Skin of body (tissue), 2 donors: Measurements from ENCODE around the gene HOPX. TPM values are rescaled to one million over a fixed set of nuclear protein-coding genes. Genes with fewer than 3 reads are reported as not detected.
"Not testable (repeated sequence)": the region's sequence is repeated elsewhere in the genome, so short reads cannot be mapped to it uniquely, and the experiment has no call there.

ENCODE experiments used
- DNase-seq: peaks from one replicate; lab custom pipeline; 2025; lab: John Stamatoyannopoulos, UW
- total RNA-seq: library from RNA; depleted of rRNA; stranded (reverse); fragments of >200 nt; gene quantifications from one replicate; pipeline ENCODE4 v1.2.3, GENCODE V29; 2014

Gene HOPX
- total RNA-seq, 1 donor from 2014 or later = 195 TPM

- DNase-seq = no peak
Measured at GRCh38 chr4:56689201-56689969, 8.3 kb upstream of the HOPX start.

- no peak for DNase-seq
Measured at GRCh38 chr4:56688094-56688647, 7.1 kb upstream of the HOPX start.

- DNase-seq = no peak
Measured at GRCh38 chr4:56686537-56687231, 5.6 kb upstream of the HOPX start.

- peak; percentile 83 for DNase-seq
Measured at GRCh38 chr4:56684320-56685050, 3.4 kb upstream of the HOPX start.

GRCh38 chr4:56683455-56683854 lies 2.4 kb upstream of the HOPX start:
- no peak for DNase-seq

GRCh38 chr4:56681853-56682525 lies 893 bp upstream of the HOPX start:
- DNase-seq = no peak

- no peak for DNase-seq
Measured at GRCh38 chr4:56680266-56680665, 830 bp downstream of the HOPX start.

GRCh38 chr4:56677711-56678110 lies 3.4 kb downstream of the HOPX start:
- no peak for DNase-seq

- DNase-seq = no peak
Measured at GRCh38 chr4:56674984-56675383, 6.1 kb downstream of the HOPX start.

GRCh38 chr4:56671860-56672259 lies 9.2 kb downstream of the HOPX start:
- no peak for DNase-seq

- DNase-seq = no peak
Measured at GRCh38 chr4:56671373-56671772, 9.7 kb downstream of the HOPX start.

- DNase-seq = no peak
Measured at GRCh38 chr4:56668267-56668666, 12.8 kb downstream of the HOPX start.

- DNase-seq = not testable (repeated sequence)
Measured at GRCh38 chr4:56667396-56667795, 13.7 kb downstream of the HOPX start.

GRCh38 chr4:56666279-56666678 lies 14.8 kb downstream of the HOPX start:
- no peak for DNase-seq

- no peak for DNase-seq
Measured at GRCh38 chr4:56665781-56666180, 15.3 kb downstream of the HOPX start.

- no peak for DNase-seq
Measured at GRCh38 chr4:56662782-56663468, 18.2 kb downstream of the HOPX start.

- DNase-seq = no peak
Measured at GRCh38 chr4:56659946-56660345, 21.1 kb downstream of the HOPX start.

GRCh38 chr4:56658528-56658927 lies 22.6 kb downstream of the HOPX start:
- no peak for DNase-seq

GRCh38 chr4:56657818-56658217 lies 23.3 kb downstream of the HOPX start:
- no peak for DNase-seq

GRCh38 chr4:56657128-56657527 lies 24.0 kb downstream of the HOPX start:
- DNase-seq = no peak

- DNase-seq = no peak
Measured at GRCh38 chr4:56656346-56656643, 24.8 kb downstream of the HOPX start.
